GM19438 (cell line): ENCODE measurements around the gene OR52E6.
A peak's percentile ranks its signal among the peaks of the same experiment; 100 is the strongest.

Source experiments
- ATAC-seq: cut with Tn5 transposase; IDR thresholded peaks from one replicate; pipeline ENCODE4 v1.9.1; 2021; ENCODE audit warnings: low read depth; ENCODE audit not compliant: unreplicated experiment

The OR52E6 gene

GRCh38 chr11:5841797-5842196, at the start of gene OR52E6:
Gene OR52E6, minus strand, starts transcription at chr11:5841897. Its CDS starts 0 bp downstream, at chr11:5841897.
- no peak for ATAC-seq

- no peak for ATAC-seq
These were observed 49.6 kb upstream of the OR52E6 start for GRCh38 chr11:5891216-5891800.

- ATAC-seq: no peak
These were observed 46.0 kb upstream of the OR52E6 start for GRCh38 chr11:5887661-5888060.

- ATAC-seq: no peak
These were observed 45.5 kb upstream of the OR52E6 start for GRCh38 chr11:5887172-5887571.

- no peak for ATAC-seq
These were observed 40.1 kb upstream of the OR52E6 start for GRCh38 chr11:5881756-5882155.

- ATAC-seq: no peak
These were observed 38.6 kb upstream of the OR52E6 start, which contains the start of gene OR52E4 for GRCh38 chr11:5880329-5880728. Gene OR52E4, plus strand, starts transcription at chr11:5880629. Its CDS starts 3,664 bp downstream, at chr11:5884293.

GRCh38 chr11:5878564-5878963, 36.9 kb upstream of the OR52E6 start:
- ATAC-seq: no peak

GRCh38 chr11:5865826-5866225, 24.1 kb upstream of the OR52E6 start:
- no peak for ATAC-seq

- ATAC-seq: no peak
These were observed 15.9 kb upstream of the OR52E6 start, which contains the start of gene OR52E8 for GRCh38 chr11:5857590-5857989. Gene OR52E8, minus strand, starts transcription at chr11:5857690. Its CDS starts 0 bp downstream, at chr11:5857690.

GRCh38 chr11:5851002-5851401, 9.3 kb upstream of the OR52E6 start:
- no peak for ATAC-seq

GRCh38 chr11:5847711-5848110, 6.0 kb upstream of the OR52E6 start:
- no peak for ATAC-seq

- no peak for ATAC-seq
These were observed 5.0 kb upstream of the OR52E6 start for GRCh38 chr11:5846701-5847100.

GRCh38 chr11:5837695-5838094, 4.0 kb downstream of the OR52E6 start:
- ATAC-seq: no peak

- no peak for ATAC-seq
These were observed 8.3 kb downstream of the OR52E6 start for GRCh38 chr11:5833446-5833845.

- no peak for ATAC-seq
These were observed 10.4 kb downstream of the OR52E6 start for GRCh38 chr11:5831196-5831829.

GRCh38 chr11:5818245-5818886, 23.3 kb downstream of the OR52E6 start:
- no peak for ATAC-seq

- no peak for ATAC-seq
These were observed 26.2 kb downstream of the OR52E6 start for GRCh38 chr11:5815534-5815933.

GRCh38 chr11:5809905-5810795, 31.5 kb downstream of the OR52E6 start:
- no peak for ATAC-seq

- peak; percentile 32 for ATAC-seq
These were observed 32.6 kb downstream of the OR52E6 start for GRCh38 chr11:5809122-5809519.

GRCh38 chr11:5808500-5809121, 33.1 kb downstream of the OR52E6 start, which contains the start of gene OR52N2:
Gene OR52N2, plus strand, starts transcription at chr11:5808924. Its CDS starts 11,412 bp downstream, at chr11:5820336.
- ATAC-seq: peak; percentile 94
